ENCODE results near the gene MEIOB. TPM values are rescaled to one million over a fixed set of nuclear protein-coding genes. Genes with fewer than 3 reads are reported as not detected.
A peak's percentile ranks its signal among the peaks of the same experiment; 100 is the strongest.

Gene MEIOB
- total RNA-seq, 1 donor from 2014 or later: 0.26 TPM

DNA sequence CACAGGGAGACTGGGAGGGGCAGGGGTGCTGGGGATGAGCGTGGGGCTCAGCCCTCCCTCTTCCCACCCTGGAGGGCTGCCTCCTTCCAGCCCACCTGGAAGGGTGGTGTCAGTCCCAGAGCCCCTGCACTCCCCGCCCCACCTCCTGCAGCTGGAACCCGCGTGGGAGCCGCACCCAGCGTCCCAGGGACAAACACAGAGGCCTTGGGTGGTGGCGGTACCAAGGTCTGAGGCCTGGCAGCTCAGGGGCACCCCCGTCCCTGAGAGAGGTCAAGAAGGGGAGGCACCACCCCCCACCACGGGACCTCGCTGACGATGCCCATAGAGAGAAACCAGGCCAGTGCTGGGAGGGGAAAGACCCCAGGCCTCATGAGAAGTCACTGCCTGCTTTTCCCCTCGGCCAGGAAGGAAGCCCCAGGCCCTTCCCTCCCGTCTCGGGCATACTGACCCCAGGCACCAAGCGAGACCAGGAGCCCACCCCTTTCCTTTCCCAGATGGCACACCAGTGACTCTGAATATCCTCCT, 42.2 kb upstream of the MEIOB start:
- Histone ChIP-seq H3K27me3 (ENCODE audit: control insufficient read depth, insufficient read depth, low read length) (peaks cover 21% of the 10 kb centered on the region), H3K36me3 (ENCODE audit: control insufficient read depth, insufficient read depth, low read length) (no peaks in the 10 kb centered on the region), H3K4me3 (ENCODE audit: low read depth, low read length) (no peak overlapping the region)
- no peak for FAIRE-seq
- TF ChIP-seq CTCF (IDR thresholded peaks at IDR 0.05; ENCODE audit: insufficient read depth, low read length, severe bottlenecking): no peak
- DNase-seq (ENCODE audit: low read depth): no peak

GRCh38 chr16:1913327-1914083, 41.5 kb upstream of the MEIOB start:
- no peak for FAIRE-seq
- H3K4me3 ChIP-seq (ENCODE audit: low read depth, low read length): no peak overlapping the region
- TF ChIP-seq CTCF (IDR thresholded peaks at IDR 0.05; ENCODE audit: insufficient read depth, low read length, severe bottlenecking): no peak
- peaks cover 15% of the 10 kb centered on the region for H3K27me3 ChIP-seq (ENCODE audit: control insufficient read depth, insufficient read depth, low read length)
- no peaks in the 10 kb centered on the region for H3K36me3 ChIP-seq (ENCODE audit: control insufficient read depth, insufficient read depth, low read length)
- DNase-seq (ENCODE audit: low read depth): peak; percentile 52

- no peak overlapping the region for H3K4me3 ChIP-seq (ENCODE audit: low read depth, low read length)
- TF ChIP-seq CTCF (IDR thresholded peaks at IDR 0.05; ENCODE audit: insufficient read depth, low read length, severe bottlenecking): no peak
- no peaks in the 10 kb centered on the region for H3K36me3 ChIP-seq (ENCODE audit: control insufficient read depth, insufficient read depth, low read length)
- FAIRE-seq: no peak
- no peak for DNase-seq (ENCODE audit: low read depth)
- H3K27me3 ChIP-seq (ENCODE audit: control insufficient read depth, insufficient read depth, low read length): peaks cover 8% of the 10 kb centered on the region
Measured at GRCh38 chr16:1912215-1912543, 40.2 kb upstream of the MEIOB start.

- TF ChIP-seq CTCF (IDR thresholded peaks at IDR 0.05; ENCODE audit: insufficient read depth, low read length, severe bottlenecking): no peak
- DNase-seq (ENCODE audit: low read depth) (no peak), FAIRE-seq (no peak)
- peaks cover 6% of the 10 kb centered on the region for H3K27me3 ChIP-seq (ENCODE audit: control insufficient read depth, insufficient read depth, low read length)
- H3K36me3 ChIP-seq (ENCODE audit: control insufficient read depth, insufficient read depth, low read length): no peaks in the 10 kb centered on the region
- no peak overlapping the region for H3K4me3 ChIP-seq (ENCODE audit: low read depth, low read length)
Measured at GRCh38 chr16:1911467-1912214, 39.7 kb upstream of the MEIOB start.

GRCh38 chr16:1909561-1910231, 37.7 kb upstream of the MEIOB start:
- H3K36me3 ChIP-seq (ENCODE audit: control insufficient read depth, insufficient read depth, low read length): no peaks in the 10 kb centered on the region
- DNase-seq (ENCODE audit: low read depth) (no peak), FAIRE-seq (no peak)
- TF ChIP-seq CTCF (IDR thresholded peaks at IDR 0.05; ENCODE audit: insufficient read depth, low read length, severe bottlenecking): no peak
- H3K4me3 ChIP-seq (ENCODE audit: low read depth, low read length): no peak overlapping the region
- H3K27me3 ChIP-seq (ENCODE audit: control insufficient read depth, insufficient read depth, low read length): peaks cover 6% of the 10 kb centered on the region
